SK-N-SH (cell line): ENCODE results near the gene HAGH. TPM values are rescaled to one million over a fixed set of nuclear protein-coding genes. Genes with fewer than 3 reads are reported as not detected.

Source experiments
- CTCF ChIA-PET: fragments of 300-600, 350-600 bp; formaldehyde crosslinking; extraction: SDS; loops from one replicate; lab custom pipeline; 2021; lab: Yijun Ruan, JAX
- POLR2A ChIA-PET: fragments of 350-600 bp; sonication (Branson Sonifier 250); formaldehyde crosslinking; extraction: SDS; loops from one replicate; lab custom pipeline; 2020; ENCODE audit warnings: antibody characterized with exemption, inconsistent platforms; lab: Yijun Ruan, JAX
- DNase-seq: peaks from one replicate; pipeline ENCODE4 v3.0.0; 2012
- H2AFZ ChIP-seq: fragments of 200-600 bp; sonication (generic); 2 replicates; pipeline ENCODE4 v1.8.1; 2016; ENCODE audit warnings: antibody characterized with exemption, mild to moderate bottlenecking, low read depth
- H3F3A ChIP-seq: fragments of 200-600 bp; sonication (generic); replicated peaks from 2 replicates; pipeline ENCODE3; 2016; ENCODE audit warnings: antibody characterized with exemption, mild to moderate bottlenecking; ENCODE audit not compliant: insufficient read depth
- H3K27ac ChIP-seq, 2 experiments: fragments of 200-500 bp in 1 of 2; fragments of 200-600 bp in 1 of 2; sonication (Bioruptor generic) in 1 of 2; sonication (generic), shearing (Covaris generic) in 1 of 2; 2 replicates each; pipeline versions ENCODE4 v1.5.1 to v1.6.1; 2014 to 2016; ENCODE audit warnings: low read depth in 2 of 2, inconsistent platforms in 1 of 2, low read length in 1 of 2, mild to moderate bottlenecking in 1 of 2, mixed read lengths in 1 of 2
- H3K27me3 ChIP-seq: fragments of 200-600 bp; sonication (generic), shearing (Covaris generic); 2 replicates; pipeline ENCODE4 v1.6.1; 2016; ENCODE audit warnings: mixed run types; ENCODE audit not compliant: insufficient read depth
- H3K36me3 ChIP-seq, 2 experiments: fragments of 200-500 bp in 1 of 2; fragments of 200-600 bp in 1 of 2; sonication (Bioruptor generic) in 1 of 2; sonication (generic) in 1 of 2; replicated peaks in 1 of 2; 2 replicates each; pipeline versions ENCODE3 to v1.5.1; 2014 to 2016; ENCODE audit warnings: low read length in 1 of 2, mild to moderate bottlenecking in 1 of 2; ENCODE audit not compliant: insufficient read depth in 2 of 2, control insufficient read depth in 1 of 2
- H3K4me1 ChIP-seq, 2 experiments: fragments of 200-500 bp in 1 of 2; fragments of 200-600 bp in 1 of 2; sonication (Bioruptor generic) in 1 of 2; sonication (generic), shearing (Covaris generic) in 1 of 2; 2 replicates each; pipeline versions ENCODE4 v1.5.1 to v1.6.1; 2014 to 2016; ENCODE audit warnings: low read depth in 1 of 2, low read length in 1 of 2, mixed run types in 1 of 2; ENCODE audit not compliant: insufficient read depth in 2 of 2, control insufficient read depth in 1 of 2
- H3K4me2 ChIP-seq: fragments of 200-600 bp; sonication (generic), shearing (Covaris generic); 2 replicates; pipeline ENCODE4 v1.6.1; 2017; ENCODE audit warnings: mixed run types
- H3K4me3 ChIP-seq, 2 experiments: fragments of 200-500 bp in 1 of 2; fragments of 200-600 bp in 1 of 2; sonication (Bioruptor generic) in 1 of 2; sonication (generic), shearing (Covaris generic) in 1 of 2; 2 replicates each; pipeline versions ENCODE4 v1.5.1 to v1.8.1; 2014 to 2016; ENCODE audit warnings: low read depth in 2 of 2, inconsistent platforms in 1 of 2, low read length in 1 of 2, mild to moderate bottlenecking in 1 of 2, mixed read lengths in 1 of 2, moderate library complexity in 1 of 2
- H3K79me2 ChIP-seq: fragments of 200-600 bp; sonication (generic); 2 replicates; pipeline ENCODE4 v1.8.1; 2017; ENCODE audit warnings: mild to moderate bottlenecking; ENCODE audit not compliant: insufficient read depth
- H3K9ac ChIP-seq: fragments of 200-600 bp; sonication (generic); 2 replicates; pipeline ENCODE4 v1.6.1; 2017; ENCODE audit warnings: mixed run types
- H3K9me2 ChIP-seq: fragments of 200-600 bp; sonication (generic); 2 replicates; pipeline ENCODE4 v1.6.1; 2017; ENCODE audit warnings: mixed run types
- H3K9me3 ChIP-seq: fragments of 200-600 bp; sonication (generic); 2 replicates; pipeline ENCODE4 v1.6.1; 2017; ENCODE audit warnings: mixed run types, mild to moderate bottlenecking, moderate library complexity
- H4K20me1 ChIP-seq: fragments of 200-600 bp; sonication (generic); 2 replicates; pipeline ENCODE4 v1.6.1; 2017; ENCODE audit warnings: mild to moderate bottlenecking, mixed run types; ENCODE audit not compliant: insufficient read depth
- CTCF ChIP-seq: fragments of 200-600 bp; sonication (generic); IDR thresholded peaks from 2 replicates; pipeline ENCODE4 v1.6.1; 2017; ENCODE audit warnings: antibody characterized with exemption, mild to moderate bottlenecking, moderate library complexity
- EP300 ChIP-seq, 2 experiments: IDR thresholded peaks; 2 replicates each; pipeline versions ENCODE4 v1.4.0 to v1.6.1; 2012; ENCODE audit warnings: borderline replicate concordance in 1 of 2, low read depth in 1 of 2, low read length in 1 of 2
- EZH2phosphoT487 ChIP-seq: fragments of 200-600 bp; sonication (generic); IDR thresholded peaks from 2 replicates; pipeline ENCODE4 v1.6.1; 2017; ENCODE audit warnings: low read depth, mixed run types, mild to moderate bottlenecking, antibody characterized with exemption, moderate library complexity, borderline replicate concordance
- FOSL2 ChIP-seq: IDR thresholded peaks from 2 replicates; pipeline ENCODE4 v1.4.0; 2012; ENCODE audit warnings: low read depth, mild to moderate bottlenecking, moderate library complexity, borderline replicate concordance
- FOXJ3 ChIP-seq: sonication (generic); formaldehyde crosslinking; IDR thresholded peaks from 2 replicates; pipeline ENCODE4 v1.5.1; 2020; ENCODE audit warnings: mild to moderate bottlenecking, missing genetic modification reagents
- FOXM1 ChIP-seq: IDR thresholded peaks from 2 replicates; pipeline ENCODE4 v1.4.0; 2012; ENCODE audit warnings: low read depth, mild to moderate bottlenecking
- JUND ChIP-seq: IDR thresholded peaks from 2 replicates; pipeline ENCODE4 v1.4.0; 2012
- MEF2A ChIP-seq: IDR thresholded peaks from 2 replicates; pipeline ENCODE4 v1.4.0; 2012; ENCODE audit warnings: low read depth, borderline replicate concordance
- RAD21 ChIP-seq: IDR thresholded peaks from 2 replicates; pipeline ENCODE4 v1.6.1; 2012; ENCODE audit warnings: mild to moderate bottlenecking, low read length
- RCOR1 ChIP-seq: fragments of 150-350 bp; IDR thresholded peaks from 2 replicates; pipeline ENCODE4 v1.6.1; 2017; ENCODE audit warnings: antibody characterized with exemption, low read length
- RXRA ChIP-seq: IDR thresholded peaks from 2 replicates; pipeline ENCODE4 v1.4.0; 2012; ENCODE audit warnings: low read depth, mild to moderate bottlenecking, borderline replicate concordance
- SIN3A ChIP-seq: IDR thresholded peaks from 2 replicates; pipeline ENCODE4 v1.6.1; 2012; ENCODE audit warnings: low read depth, mild to moderate bottlenecking, low read length, moderate library complexity, borderline replicate concordance
- SMC3 ChIP-seq: IDR thresholded peaks from 2 replicates; pipeline ENCODE4 v1.6.1; 2012; ENCODE audit warnings: low read depth, low read length, improper control_type of control experiment
- TAF1 ChIP-seq: IDR thresholded peaks from 2 replicates; pipeline ENCODE4 v1.6.1; 2012; ENCODE audit warnings: low read depth, mild to moderate bottlenecking, low read length, moderate library complexity, borderline replicate concordance
- USF1 ChIP-seq: IDR thresholded peaks from 2 replicates; pipeline ENCODE4 v1.4.0; 2012; ENCODE audit warnings: low read depth, borderline replicate concordance
- WGBS: methylation state at CpG from one replicate; pipeline ENCODE4 v1.1.6; 2017; ENCODE audit warnings: low lambda C conversion rate; 5-methylcytosine and 5-hydroxymethylcytosine counted together
- polyA plus RNA-seq, 3 experiments: library from polyadenylated mRNA; depleted of rRNA; stranded (reverse); fragments of >200 nt; gene quantifications; 2 replicates each; pipeline ENCODE4 v1.2.3, GENCODE V29; 2012
- TF ChIP-seq, protein P1 (sequence below): fragments of 150-350 bp; IDR thresholded peaks from 2 replicates; pipeline ENCODE4 v1.6.1; 2016; ENCODE audit warnings: mild to moderate bottlenecking, low read depth, low read length
- TF ChIP-seq, protein P2 (sequence below): IDR thresholded peaks from 2 replicates; pipeline ENCODE4 v1.4.0; 2012; ENCODE audit warnings: low read depth

HAGH gene
- polyA plus RNA-seq, 1 of the 3 experiments (the other 2 are of a cell fraction): 138 TPM

DNA sequence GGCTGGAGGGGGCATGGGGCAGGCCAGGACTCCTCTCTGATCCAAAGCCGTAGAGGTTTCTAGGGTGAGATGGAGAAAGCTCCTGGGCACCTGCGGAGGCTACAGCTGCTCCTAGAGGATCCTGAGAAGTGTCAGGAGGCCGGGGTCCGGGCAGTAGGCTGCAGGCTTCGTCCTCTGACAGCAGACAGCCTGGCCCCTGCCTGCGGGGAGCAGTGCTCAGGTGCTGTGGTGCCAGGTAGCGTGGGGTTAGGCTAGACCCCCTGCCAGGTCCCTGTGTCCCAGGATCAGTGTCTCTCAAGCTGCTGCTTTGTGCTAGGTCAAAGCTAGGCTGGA is 52.2 kb downstream of the HAGH start:
- Histone ChIP-seq H4K20me1 (peaks cover 9% of the 10 kb centered on the region; the same call in 1 of the 2 replicates), H3K27me3 (no peaks in the 10 kb centered on the region), H3K36me3 (peaks cover 6 to 39% of the 10 kb centered on the region in 2 experiments), H3K79me2 (peaks cover 31% of the 10 kb centered on the region), H3K4me3 (peak overlapping the region; percentile 90 to 91)
- TF ChIP-seq EZH2phosphoT487 (no peak), CTCF (no peak), SMC3 (no peak), TAF1 (no peak), RAD21 (no peak), EP300 (IDR thresholded peaks at IDR 0.05; ENCODE audit: borderline replicate concordance in 1 of 2, low read depth in 1 of 2, low read length in 1 of 2) (no peak), SIN3A (no peak), MEF2A (no peak), JUND (no peak), RCOR1 (no peak), FOXM1 (no peak), USF1 (no peak), FOSL2 (no peak), RXRA (no peak), FOXJ3 (no peak)
- TF ChIP-seq, protein P1, sequence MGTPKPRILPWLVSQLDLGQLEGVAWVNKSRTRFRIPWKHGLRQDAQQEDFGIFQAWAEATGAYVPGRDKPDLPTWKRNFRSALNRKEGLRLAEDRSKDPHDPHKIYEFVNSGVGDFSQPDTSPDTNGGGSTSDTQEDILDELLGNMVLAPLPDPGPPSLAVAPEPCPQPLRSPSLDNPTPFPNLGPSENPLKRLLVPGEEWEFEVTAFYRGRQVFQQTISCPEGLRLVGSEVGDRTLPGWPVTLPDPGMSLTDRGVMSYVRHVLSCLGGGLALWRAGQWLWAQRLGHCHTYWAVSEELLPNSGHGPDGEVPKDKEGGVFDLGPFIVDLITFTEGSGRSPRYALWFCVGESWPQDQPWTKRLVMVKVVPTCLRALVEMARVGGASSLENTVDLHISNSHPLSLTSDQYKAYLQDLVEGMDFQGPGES: no peak
- TF ChIP-seq, protein P2, sequence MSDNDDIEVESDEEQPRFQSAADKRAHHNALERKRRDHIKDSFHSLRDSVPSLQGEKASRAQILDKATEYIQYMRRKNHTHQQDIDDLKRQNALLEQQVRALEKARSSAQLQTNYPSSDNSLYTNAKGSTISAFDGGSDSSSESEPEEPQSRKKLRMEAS: no peak
- TF ChIP-seq, all 33 proteins: peak for 0
- H2AFZ ChIP-seq: no peak overlapping the region
- H3K9me2 ChIP-seq: no peaks in the 10 kb centered on the region
- no peak overlapping the region; the same call in 1 of the 2 replicates for H3K9ac ChIP-seq
- POLR2A ChIA-PET: interaction anchor here (1.0 kb wide), 1 partner anchor 8 kb away, joined by 3 read pairs; the partner anchor contains the start of genes NUBP2 and SPSB3
- DNase-seq: no peak
- CTCF ChIA-PET: interaction anchor here (0.5 to 4.4 kb wide), 7 partner anchors 9 to 373 kb away, joined by 3 to 40 read pairs (median 3); partner anchors contain the start of genes NUBP2 and SPSB3
- 87% methylated on average over 7 of the region's 7 CpGs for WGBS
- H3K9me3 ChIP-seq: no peaks in the 10 kb centered on the region
- peak overlapping the region; percentile 95 for H3K4me2 ChIP-seq
- H3K27ac ChIP-seq: no peak overlapping the region; a peak in 1 of 4 replicates
- H3K4me1 ChIP-seq: peaks cover 0 to 32% of the 10 kb centered on the region in 2 experiments; a peak in 2 of 4 replicates
- peaks cover 11% of the 10 kb centered on the region for H3F3A ChIP-seq
